GM23338 (cell line): ENCODE results near the gene RELCH. TPM values are rescaled to one million over a fixed set of nuclear protein-coding genes. Genes with fewer than 3 reads are reported as not detected.
A peak's percentile ranks its signal among the peaks of the same experiment; 100 is the strongest.

ENCODE experiments used
- ATAC-seq: fragments of 200-7000 bp; cut with Tn5 transposase; 3 replicates; pipeline ENCODE4 v1.9.1; 2020
- DNase-seq: peaks from one replicate; pipeline ENCODE4 v3.0.0-alpha.2; 2015; ENCODE audit warnings: low spot score
- H2AFZ ChIP-seq: fragments of 200-600 bp; sonication (generic); 2 replicates; pipeline ENCODE4 v1.8.0; 2016; ENCODE audit warnings: antibody characterized with exemption, mild to moderate bottlenecking, moderate library complexity
- H3F3A ChIP-seq: fragments of 200-600 bp; sonication (generic); replicated peaks from 2 replicates; pipeline ENCODE4 v1.8.0; 2017; ENCODE audit warnings: antibody characterized with exemption, mixed run types, low read depth
- H3K27ac ChIP-seq: fragments of 200-600 bp; sonication (generic); 2 replicates; pipeline ENCODE4 v1.6.1; 2016; ENCODE audit warnings: low read depth
- H3K27me3 ChIP-seq: fragments of 200-600 bp; sonication (generic); 2 replicates; pipeline ENCODE4 v1.8.0; 2016; ENCODE audit warnings: mild to moderate bottlenecking, mixed run types, moderate library complexity; ENCODE audit not compliant: insufficient read depth
- H3K36me3 ChIP-seq: fragments of 200-600 bp; sonication (generic); 2 replicates; pipeline ENCODE4 v1.8.0; 2016; ENCODE audit warnings: mild to moderate bottlenecking; ENCODE audit not compliant: insufficient read depth
- H3K4me1 ChIP-seq: fragments of 200-600 bp; sonication (generic); 2 replicates; pipeline ENCODE4 v1.8.0; 2016; ENCODE audit warnings: mild to moderate bottlenecking, moderate library complexity; ENCODE audit not compliant: insufficient read depth
- H3K4me2 ChIP-seq: fragments of 200-600 bp; sonication (generic); 2 replicates; pipeline ENCODE4 v1.7.1; 2017; ENCODE audit warnings: mixed run types
- H3K4me3 ChIP-seq: fragments of 200-600 bp; sonication (generic); 2 replicates; pipeline ENCODE4 v1.6.1; 2016; ENCODE audit warnings: mixed run types
- H3K79me2 ChIP-seq: fragments of 200-600 bp; sonication (generic); replicated peaks from 2 replicates; pipeline ENCODE4 v1.8.0; 2017; ENCODE audit warnings: mild to moderate bottlenecking; ENCODE audit not compliant: insufficient read depth
- H3K9me2 ChIP-seq: fragments of 200-600 bp; sonication (generic); 2 replicates; pipeline ENCODE4 v1.8.0; 2017; ENCODE audit not compliant: insufficient read depth
- H4K20me1 ChIP-seq: fragments of 200-600 bp; sonication (generic); replicated peaks from 2 replicates; pipeline ENCODE4 v1.8.0; 2017; ENCODE audit warnings: mild to moderate bottlenecking; ENCODE audit not compliant: insufficient read depth
- H3K27ac Mint-ChIP-seq: 2 replicates; pipeline ENCODE4 v1.8.0; 2020; ENCODE audit warnings: inconsistent platforms, mild to moderate bottlenecking, moderate library complexity, mixed read lengths
- H3K27me3 Mint-ChIP-seq: 3 replicates; pipeline ENCODE4 v1.8.0; 2022; ENCODE audit warnings: low read depth, mild to moderate bottlenecking, moderate library complexity, mixed read lengths, inconsistent platforms; ENCODE audit not compliant: insufficient read depth, poor library complexity
- H3K36me3 Mint-ChIP-seq: 3 replicates; pipeline ENCODE4 v1.8.0; 2021; ENCODE audit warnings: low read depth, mild to moderate bottlenecking, inconsistent platforms, moderate library complexity, mixed read lengths
- H3K4me1 Mint-ChIP-seq: 3 replicates; pipeline ENCODE4 v1.8.0; 2020; ENCODE audit warnings: mild to moderate bottlenecking, inconsistent platforms, mixed read lengths
- H3K4me3 Mint-ChIP-seq: 3 replicates; pipeline ENCODE4 v1.8.0; 2021; ENCODE audit warnings: moderate library complexity, mild to moderate bottlenecking, inconsistent platforms, mixed read lengths
- H3K9me3 Mint-ChIP-seq: 3 replicates; pipeline ENCODE4 v1.8.0; 2020; ENCODE audit warnings: moderate library complexity, mild to moderate bottlenecking, inconsistent platforms, mixed read lengths
- CREB1 ChIP-seq: fragments of 250-450 bp; sonication (Bioruptor Pico); IDR thresholded peaks from 2 replicates; pipeline ENCODE4 v1.5.0; 2020; ENCODE audit warnings: low read depth, mild to moderate bottlenecking, moderate library complexity
- EZH2phosphoT487 ChIP-seq: fragments of 200-600 bp; sonication (generic); IDR thresholded peaks from one replicate; pipeline ENCODE4 v1.8.1; 2018; ENCODE audit warnings: antibody characterized with exemption; ENCODE audit not compliant: unreplicated experiment
- JUNB ChIP-seq: IDR thresholded peaks from one replicate; pipeline ENCODE4 v1.6.1; 2016; ENCODE audit warnings: antibody characterized with exemption; ENCODE audit not compliant: unreplicated experiment
- NANOG ChIP-seq: IDR thresholded peaks from 2 replicates; pipeline ENCODE4 v1.6.1; 2016; ENCODE audit warnings: antibody characterized with exemption, borderline replicate concordance
- POLR2AphosphoS5 ChIP-seq: IDR thresholded peaks from 2 replicates; pipeline ENCODE4 v1.6.1; 2016; ENCODE audit warnings: antibody characterized with exemption, low read depth
- ZNF114 ChIP-seq: fragments of 250-450 bp; sonication (Bioruptor Pico); IDR thresholded peaks from 2 replicates; pipeline ENCODE4 v1.5.0; 2020; ENCODE audit warnings: mild to moderate bottlenecking, moderate library complexity
- polyA plus RNA-seq: library from polyadenylated mRNA; unstranded; fragments of >200 nt; fragmentation: Nextera tagmentation; extraction: Ambion mirVana; gene quantifications from 2 replicates; pipeline ENCODE4 v1.2.1, GENCODE V29; 2016
- total RNA-seq: library from RNA; depleted of rRNA; stranded (reverse); fragments of >200 nt; shearing (Covaris generic); gene quantifications from 2 replicates; pipeline ENCODE4 v1.2.3, GENCODE V29; 2014
- TF ChIP-seq, protein P1 (sequence below), 2 experiments: fragments of 200-600 bp in 1 of 2; sonication (generic) in 1 of 2; conservative IDR thresholded peaks; 2 replicates each; pipeline versions ENCODE4 v1.5.1 to v1.6.1; 2016 to 2017; ENCODE audit warnings: antibody characterized with exemption in 2 of 2, low read depth in 2 of 2, mild to moderate bottlenecking in 2 of 2, moderate library complexity in 1 of 2
- TF ChIP-seq, protein P2 (sequence below): fragments of 250-450 bp; sonication (Bioruptor Pico); IDR thresholded peaks from 2 replicates; pipeline ENCODE4 v1.5.0; 2020; ENCODE audit warnings: mild to moderate bottlenecking, moderate library complexity
- TF ChIP-seq, protein P3 (sequence below): IDR thresholded peaks from 2 replicates; pipeline ENCODE4 v1.6.1; 2016; ENCODE audit warnings: antibody characterized with exemption
- TF ChIP-seq, protein P4 (sequence below): IDR thresholded peaks from one replicate; pipeline ENCODE4 v1.6.1; 2018; ENCODE audit warnings: antibody characterized with exemption; ENCODE audit not compliant: unreplicated experiment

The RELCH gene
- total and polyA plus RNA-seq, 2 experiments from 2014 or later: 8.8 to 56.4 TPM

DNA sequence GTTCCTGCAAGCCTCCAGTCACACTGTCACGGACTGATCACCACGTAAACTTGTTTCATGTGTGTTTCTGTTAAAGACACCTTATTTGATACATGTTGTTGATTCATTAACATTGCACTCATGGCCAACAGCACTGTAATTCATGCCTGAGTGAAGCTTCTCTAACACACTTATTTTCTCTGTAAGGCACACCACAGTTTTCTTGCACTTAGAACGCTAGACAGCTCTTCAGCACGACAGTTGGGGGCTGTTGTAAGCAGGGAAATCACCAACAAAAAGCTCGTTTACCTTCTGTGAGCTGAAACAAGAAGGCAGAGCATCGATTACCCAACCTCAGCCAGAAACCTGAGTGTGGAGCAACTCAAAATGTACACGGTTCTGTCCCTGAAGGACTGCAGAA is 166.1 kb downstream of the RELCH start:
- Histone ChIP-seq H3K9me2 (no peaks in the 10 kb centered on the region), H3K4me3 (no peak overlapping the region), H2AFZ (no peak overlapping the region), H3F3A (0 out of 2 replicates have a peak, but pooled peaks cover 5% of the 10 kb centered on the region), H3K4me2 (no peak overlapping the region), H3K36me3 (no peaks in the 10 kb centered on the region), H3K27ac (peak overlapping the region; percentile 7; the same call in 1 of the 2 replicates), H3K27me3 (no peaks in the 10 kb centered on the region), H4K20me1 (no peaks in the 10 kb centered on the region), H3K4me1 (no peaks in the 10 kb centered on the region; the same call in none of the 2 replicates), H3K79me2 (no peaks in the 10 kb centered on the region)
- Mint-ChIP-seq H3K4me3 (no peak overlapping the region), H3K9me3 (no peaks in the 10 kb centered on the region), H3K4me1 (peaks cover 33% of the 10 kb centered on the region), H3K36me3 (peaks cover 8% of the 10 kb centered on the region; the same call in 2 of the 3 replicates), H3K27ac (no peak overlapping the region), H3K27me3 (peaks cover 5% of the 10 kb centered on the region)
- DNase-seq: no peak
- no peak for ATAC-seq
- no peak for TF ChIP-seq JUNB

DNA sequence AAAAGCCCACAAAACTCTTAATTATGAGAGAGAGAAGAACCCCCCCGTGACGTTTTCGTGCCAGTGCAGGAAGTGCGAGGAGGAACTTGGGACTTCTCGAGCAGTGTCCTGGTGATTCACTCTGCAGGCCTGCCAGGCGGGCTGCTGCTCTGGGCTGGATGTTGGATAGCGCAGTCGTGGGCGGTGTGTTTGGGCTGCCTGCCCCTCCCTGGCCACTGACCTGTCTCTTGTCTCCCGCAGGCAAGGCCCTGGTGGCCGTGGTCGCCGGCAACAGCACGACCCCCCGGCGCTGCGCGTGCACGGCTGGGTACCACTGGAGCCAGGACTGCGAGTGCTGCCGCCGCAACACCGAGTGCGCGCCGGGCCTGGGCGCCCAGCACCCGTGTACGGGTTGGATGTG is 167.1 kb downstream of the RELCH start:
- Histone ChIP-seq H2AFZ (no peak overlapping the region), H3K4me3 (no peak overlapping the region)
- H3K27ac Mint-ChIP-seq: peak overlapping the region; percentile 65
- TF ChIP-seq EZH2phosphoT487 (no peak), NANOG (no peak), ZNF114 (no peak), CREB1 (no peak), POLR2AphosphoS5 (no peak)
- TF ChIP-seq, protein P1, sequence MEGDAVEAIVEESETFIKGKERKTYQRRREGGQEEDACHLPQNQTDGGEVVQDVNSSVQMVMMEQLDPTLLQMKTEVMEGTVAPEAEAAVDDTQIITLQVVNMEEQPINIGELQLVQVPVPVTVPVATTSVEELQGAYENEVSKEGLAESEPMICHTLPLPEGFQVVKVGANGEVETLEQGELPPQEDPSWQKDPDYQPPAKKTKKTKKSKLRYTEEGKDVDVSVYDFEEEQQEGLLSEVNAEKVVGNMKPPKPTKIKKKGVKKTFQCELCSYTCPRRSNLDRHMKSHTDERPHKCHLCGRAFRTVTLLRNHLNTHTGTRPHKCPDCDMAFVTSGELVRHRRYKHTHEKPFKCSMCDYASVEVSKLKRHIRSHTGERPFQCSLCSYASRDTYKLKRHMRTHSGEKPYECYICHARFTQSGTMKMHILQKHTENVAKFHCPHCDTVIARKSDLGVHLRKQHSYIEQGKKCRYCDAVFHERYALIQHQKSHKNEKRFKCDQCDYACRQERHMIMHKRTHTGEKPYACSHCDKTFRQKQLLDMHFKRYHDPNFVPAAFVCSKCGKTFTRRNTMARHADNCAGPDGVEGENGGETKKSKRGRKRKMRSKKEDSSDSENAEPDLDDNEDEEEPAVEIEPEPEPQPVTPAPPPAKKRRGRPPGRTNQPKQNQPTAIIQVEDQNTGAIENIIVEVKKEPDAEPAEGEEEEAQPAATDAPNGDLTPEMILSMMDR (conservative IDR thresholded peaks at IDR 0.05; ENCODE audit: low read depth in 2 of 2): no peak
- TF ChIP-seq, protein P2, sequence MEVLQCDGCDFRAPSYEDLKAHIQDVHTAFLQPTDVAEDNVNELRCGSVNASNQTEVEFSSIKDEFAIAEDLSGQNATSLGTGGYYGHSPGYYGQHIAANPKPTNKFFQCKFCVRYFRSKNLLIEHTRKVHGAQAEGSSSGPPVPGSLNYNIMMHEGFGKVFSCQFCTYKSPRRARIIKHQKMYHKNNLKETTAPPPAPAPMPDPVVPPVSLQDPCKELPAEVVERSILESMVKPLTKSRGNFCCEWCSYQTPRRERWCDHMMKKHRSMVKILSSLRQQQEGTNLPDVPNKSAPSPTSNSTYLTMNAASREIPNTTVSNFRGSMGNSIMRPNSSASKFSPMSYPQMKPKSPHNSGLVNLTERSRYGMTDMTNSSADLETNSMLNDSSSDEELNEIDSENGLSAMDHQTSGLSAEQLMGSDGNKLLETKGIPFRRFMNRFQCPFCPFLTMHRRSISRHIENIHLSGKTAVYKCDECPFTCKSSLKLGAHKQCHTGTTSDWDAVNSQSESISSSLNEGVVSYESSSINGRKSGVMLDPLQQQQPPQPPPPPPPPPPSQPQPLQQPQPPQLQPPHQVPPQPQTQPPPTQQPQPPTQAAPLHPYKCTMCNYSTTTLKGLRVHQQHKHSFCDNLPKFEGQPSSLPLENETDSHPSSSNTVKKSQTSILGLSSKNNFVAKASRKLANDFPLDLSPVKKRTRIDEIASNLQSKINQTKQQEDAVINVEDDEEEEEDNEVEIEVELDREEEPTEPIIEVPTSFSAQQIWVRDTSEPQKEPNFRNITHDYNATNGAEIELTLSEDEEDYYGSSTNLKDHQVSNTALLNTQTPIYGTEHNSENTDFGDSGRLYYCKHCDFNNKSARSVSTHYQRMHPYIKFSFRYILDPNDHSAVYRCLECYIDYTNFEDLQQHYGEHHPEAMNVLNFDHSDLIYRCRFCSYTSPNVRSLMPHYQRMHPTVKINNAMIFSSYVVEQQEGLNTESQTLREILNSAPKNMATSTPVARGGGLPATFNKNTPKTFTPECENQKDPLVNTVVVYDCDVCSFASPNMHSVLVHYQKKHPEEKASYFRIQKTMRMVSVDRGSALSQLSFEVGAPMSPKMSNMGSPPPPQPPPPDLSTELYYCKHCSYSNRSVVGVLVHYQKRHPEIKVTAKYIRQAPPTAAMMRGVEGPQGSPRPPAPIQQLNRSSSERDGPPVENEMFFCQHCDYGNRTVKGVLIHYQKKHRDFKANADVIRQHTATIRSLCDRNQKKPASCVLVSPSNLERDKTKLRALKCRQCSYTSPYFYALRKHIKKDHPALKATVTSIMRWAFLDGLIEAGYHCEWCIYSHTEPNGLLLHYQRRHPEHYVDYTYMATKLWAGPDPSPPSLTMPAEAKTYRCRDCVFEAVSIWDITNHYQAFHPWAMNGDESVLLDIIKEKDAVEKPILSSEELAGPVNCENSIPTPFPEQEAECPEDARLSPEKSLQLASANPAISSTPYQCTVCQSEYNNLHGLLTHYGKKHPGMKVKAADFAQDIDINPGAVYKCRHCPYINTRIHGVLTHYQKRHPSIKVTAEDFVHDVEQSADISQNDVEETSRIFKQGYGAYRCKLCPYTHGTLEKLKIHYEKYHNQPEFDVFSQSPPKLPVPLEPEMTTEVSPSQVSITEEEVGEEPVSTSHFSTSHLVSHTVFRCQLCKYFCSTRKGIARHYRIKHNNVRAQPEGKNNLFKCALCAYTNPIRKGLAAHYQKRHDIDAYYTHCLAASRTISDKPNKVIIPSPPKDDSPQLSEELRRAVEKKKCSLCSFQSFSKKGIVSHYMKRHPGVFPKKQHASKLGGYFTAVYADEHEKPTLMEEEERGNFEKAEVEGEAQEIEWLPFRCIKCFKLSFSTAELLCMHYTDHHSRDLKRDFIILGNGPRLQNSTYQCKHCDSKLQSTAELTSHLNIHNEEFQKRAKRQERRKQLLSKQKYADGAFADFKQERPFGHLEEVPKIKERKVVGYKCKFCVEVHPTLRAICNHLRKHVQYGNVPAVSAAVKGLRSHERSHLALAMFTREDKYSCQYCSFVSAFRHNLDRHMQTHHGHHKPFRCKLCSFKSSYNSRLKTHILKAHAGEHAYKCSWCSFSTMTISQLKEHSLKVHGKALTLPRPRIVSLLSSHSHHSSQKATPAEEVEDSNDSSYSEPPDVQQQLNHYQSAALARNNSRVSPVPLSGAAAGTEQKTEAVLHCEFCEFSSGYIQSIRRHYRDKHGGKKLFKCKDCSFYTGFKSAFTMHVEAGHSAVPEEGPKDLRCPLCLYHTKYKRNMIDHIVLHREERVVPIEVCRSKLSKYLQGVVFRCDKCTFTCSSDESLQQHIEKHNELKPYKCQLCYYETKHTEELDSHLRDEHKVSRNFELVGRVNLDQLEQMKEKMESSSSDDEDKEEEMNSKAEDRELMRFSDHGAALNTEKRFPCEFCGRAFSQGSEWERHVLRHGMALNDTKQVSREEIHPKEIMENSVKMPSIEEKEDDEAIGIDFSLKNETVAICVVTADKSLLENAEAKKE (CRISPR knock-in tag): no peak
- TF ChIP-seq, protein P3, sequence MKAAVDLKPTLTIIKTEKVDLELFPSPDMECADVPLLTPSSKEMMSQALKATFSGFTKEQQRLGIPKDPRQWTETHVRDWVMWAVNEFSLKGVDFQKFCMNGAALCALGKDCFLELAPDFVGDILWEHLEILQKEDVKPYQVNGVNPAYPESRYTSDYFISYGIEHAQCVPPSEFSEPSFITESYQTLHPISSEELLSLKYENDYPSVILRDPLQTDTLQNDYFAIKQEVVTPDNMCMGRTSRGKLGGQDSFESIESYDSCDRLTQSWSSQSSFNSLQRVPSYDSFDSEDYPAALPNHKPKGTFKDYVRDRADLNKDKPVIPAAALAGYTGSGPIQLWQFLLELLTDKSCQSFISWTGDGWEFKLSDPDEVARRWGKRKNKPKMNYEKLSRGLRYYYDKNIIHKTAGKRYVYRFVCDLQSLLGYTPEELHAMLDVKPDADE: no peak
- TF ChIP-seq, protein P4, sequence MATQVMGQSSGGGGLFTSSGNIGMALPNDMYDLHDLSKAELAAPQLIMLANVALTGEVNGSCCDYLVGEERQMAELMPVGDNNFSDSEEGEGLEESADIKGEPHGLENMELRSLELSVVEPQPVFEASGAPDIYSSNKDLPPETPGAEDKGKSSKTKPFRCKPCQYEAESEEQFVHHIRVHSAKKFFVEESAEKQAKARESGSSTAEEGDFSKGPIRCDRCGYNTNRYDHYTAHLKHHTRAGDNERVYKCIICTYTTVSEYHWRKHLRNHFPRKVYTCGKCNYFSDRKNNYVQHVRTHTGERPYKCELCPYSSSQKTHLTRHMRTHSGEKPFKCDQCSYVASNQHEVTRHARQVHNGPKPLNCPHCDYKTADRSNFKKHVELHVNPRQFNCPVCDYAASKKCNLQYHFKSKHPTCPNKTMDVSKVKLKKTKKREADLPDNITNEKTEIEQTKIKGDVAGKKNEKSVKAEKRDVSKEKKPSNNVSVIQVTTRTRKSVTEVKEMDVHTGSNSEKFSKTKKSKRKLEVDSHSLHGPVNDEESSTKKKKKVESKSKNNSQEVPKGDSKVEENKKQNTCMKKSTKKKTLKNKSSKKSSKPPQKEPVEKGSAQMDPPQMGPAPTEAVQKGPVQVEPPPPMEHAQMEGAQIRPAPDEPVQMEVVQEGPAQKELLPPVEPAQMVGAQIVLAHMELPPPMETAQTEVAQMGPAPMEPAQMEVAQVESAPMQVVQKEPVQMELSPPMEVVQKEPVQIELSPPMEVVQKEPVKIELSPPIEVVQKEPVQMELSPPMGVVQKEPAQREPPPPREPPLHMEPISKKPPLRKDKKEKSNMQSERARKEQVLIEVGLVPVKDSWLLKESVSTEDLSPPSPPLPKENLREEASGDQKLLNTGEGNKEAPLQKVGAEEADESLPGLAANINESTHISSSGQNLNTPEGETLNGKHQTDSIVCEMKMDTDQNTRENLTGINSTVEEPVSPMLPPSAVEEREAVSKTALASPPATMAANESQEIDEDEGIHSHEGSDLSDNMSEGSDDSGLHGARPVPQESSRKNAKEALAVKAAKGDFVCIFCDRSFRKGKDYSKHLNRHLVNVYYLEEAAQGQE: no peak

More for the DNA sequence above, 167.1 kb downstream of the RELCH start:
- Mint-ChIP-seq H3K4me1 (peaks cover 28% of the 10 kb centered on the region), H3K27me3 (no peaks in the 10 kb centered on the region), H3K36me3 (peaks cover 5% of the 10 kb centered on the region), H3K9me3 (no peaks in the 10 kb centered on the region), H3K4me3 (no peak overlapping the region)
- H3K9me2 ChIP-seq: no peaks in the 10 kb centered on the region
- H3K79me2 ChIP-seq: no peaks in the 10 kb centered on the region
- H4K20me1 ChIP-seq: no peaks in the 10 kb centered on the region
- H3K36me3 ChIP-seq: no peaks in the 10 kb centered on the region
- 0 out of 2 replicates have a peak, but pooled peaks cover 5% of the 10 kb centered on the region for H3F3A ChIP-seq
- ATAC-seq (peak; percentile 68), DNase-seq (no peak)
- no peak overlapping the region for H3K4me2 ChIP-seq
- H3K27me3 ChIP-seq: no peaks in the 10 kb centered on the region
- H3K4me1 ChIP-seq: no peaks in the 10 kb centered on the region; the same call in none of the 2 replicates
- no peak overlapping the region for H3K27ac ChIP-seq
